Raji (cell line): Measurements from ENCODE around the gene ZBTB25.

ENCODE experiments used
- POLR2A ChIP-seq: IDR thresholded peaks from 2 replicates; pipeline ENCODE4 v1.6.1; 2011; ENCODE audit warnings: low read depth, low read length, control low read depth; ENCODE audit not compliant: insufficient read depth

Gene ZBTB25

GRCh38 chr14:64502887-64503433 is 678 bp downstream of the ZBTB25 start:
- no peak for TF ChIP-seq POLR2A

GRCh38 chr14:64502456-64502855 is 1.2 kb downstream of the ZBTB25 start:
- TF ChIP-seq POLR2A, result 0 out of 2 replicates have a peak, but pooled peaks have one; percentile 28

- TF ChIP-seq POLR2A, result no peak
Observed at GRCh38 chr14:64501411-64502171, 2.0 kb downstream of the ZBTB25 start.

- no peak for TF ChIP-seq POLR2A
Observed at GRCh38 chr14:64500088-64500487, 3.5 kb downstream of the ZBTB25 start.

GRCh38 chr14:64496764-64497163 is 6.9 kb downstream of the ZBTB25 start:
- TF ChIP-seq POLR2A, result no peak

GRCh38 chr14:64495252-64495651 is 8.4 kb downstream of the ZBTB25 start:
- TF ChIP-seq POLR2A, result no peak

GRCh38 chr14:64493455-64493854 is 10.2 kb downstream of the ZBTB25 start:
- no peak for TF ChIP-seq POLR2A

GRCh38 chr14:64491637-64492036 is 12.0 kb downstream of the ZBTB25 start:
- no peak for TF ChIP-seq POLR2A

GRCh38 chr14:64488590-64489099 is 15.0 kb downstream of the ZBTB25 start:
- TF ChIP-seq POLR2A, result no peak

- TF ChIP-seq POLR2A, result no peak
Observed at GRCh38 chr14:64478634-64479250, 24.9 kb downstream of the ZBTB25 start.

GRCh38 chr14:64476438-64476837 is 27.2 kb downstream of the ZBTB25 start:
- TF ChIP-seq POLR2A, result no peak

- TF ChIP-seq POLR2A, result no peak
Observed at GRCh38 chr14:64475585-64476273, 27.9 kb downstream of the ZBTB25 start.

GRCh38 chr14:64474698-64475097 is 28.9 kb downstream of the ZBTB25 start:
- no peak for TF ChIP-seq POLR2A

- no peak for TF ChIP-seq POLR2A
Observed at GRCh38 chr14:64474041-64474440, 29.6 kb downstream of the ZBTB25 start.

- no peak for TF ChIP-seq POLR2A
Observed at GRCh38 chr14:64468451-64468850, 35.2 kb downstream of the ZBTB25 start.
